ENCODE measurements around the gene C2orf76.

DNA sequence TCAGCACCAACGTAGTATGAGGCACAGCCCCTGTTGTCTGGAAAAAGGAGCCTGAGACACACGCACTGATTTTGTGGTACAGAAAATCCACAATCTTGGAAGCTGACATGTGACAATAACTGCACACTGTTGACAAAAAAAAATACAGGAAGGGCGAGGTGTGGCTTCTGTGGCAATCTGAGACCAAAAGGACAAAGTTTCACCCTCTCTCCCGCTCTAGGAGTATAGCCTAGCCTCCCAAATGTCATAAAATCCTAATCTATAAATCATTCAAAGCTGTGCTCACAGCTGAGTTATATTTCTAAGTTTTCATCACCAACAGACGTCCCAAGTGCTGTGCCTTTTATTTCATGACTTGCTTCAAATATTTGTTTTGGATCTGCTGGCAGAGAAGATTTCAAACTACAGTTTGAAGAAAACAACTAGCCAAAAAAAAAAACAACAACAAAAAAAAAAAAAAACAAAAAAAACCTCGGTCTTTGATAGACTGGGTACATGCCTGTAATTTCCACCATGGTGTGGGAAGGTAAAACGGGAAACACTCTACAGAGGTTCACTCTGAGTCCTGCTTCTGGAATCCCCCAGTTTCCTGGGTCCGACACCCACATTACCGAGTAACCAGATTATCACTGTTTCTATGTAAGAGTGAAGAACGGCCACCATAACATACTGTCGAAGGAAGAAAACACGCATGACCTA, 61.0 kb downstream of the C2orf76 start:
- TF ChIP-seq, protein P1, sequence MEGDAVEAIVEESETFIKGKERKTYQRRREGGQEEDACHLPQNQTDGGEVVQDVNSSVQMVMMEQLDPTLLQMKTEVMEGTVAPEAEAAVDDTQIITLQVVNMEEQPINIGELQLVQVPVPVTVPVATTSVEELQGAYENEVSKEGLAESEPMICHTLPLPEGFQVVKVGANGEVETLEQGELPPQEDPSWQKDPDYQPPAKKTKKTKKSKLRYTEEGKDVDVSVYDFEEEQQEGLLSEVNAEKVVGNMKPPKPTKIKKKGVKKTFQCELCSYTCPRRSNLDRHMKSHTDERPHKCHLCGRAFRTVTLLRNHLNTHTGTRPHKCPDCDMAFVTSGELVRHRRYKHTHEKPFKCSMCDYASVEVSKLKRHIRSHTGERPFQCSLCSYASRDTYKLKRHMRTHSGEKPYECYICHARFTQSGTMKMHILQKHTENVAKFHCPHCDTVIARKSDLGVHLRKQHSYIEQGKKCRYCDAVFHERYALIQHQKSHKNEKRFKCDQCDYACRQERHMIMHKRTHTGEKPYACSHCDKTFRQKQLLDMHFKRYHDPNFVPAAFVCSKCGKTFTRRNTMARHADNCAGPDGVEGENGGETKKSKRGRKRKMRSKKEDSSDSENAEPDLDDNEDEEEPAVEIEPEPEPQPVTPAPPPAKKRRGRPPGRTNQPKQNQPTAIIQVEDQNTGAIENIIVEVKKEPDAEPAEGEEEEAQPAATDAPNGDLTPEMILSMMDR (conservative IDR thresholded peaks at IDR 0.05; ENCODE audit: low read depth, low read length), result no peak
- no peak for TF ChIP-seq BHLHE40 (IDR thresholded peaks at IDR 0.05; ENCODE audit: low read depth, low read length)
- TF ChIP-seq POLR2A (IDR thresholded peaks at IDR 0.05; ENCODE audit: low read depth, low read length), result no peak
- TF ChIP-seq, protein P2, sequence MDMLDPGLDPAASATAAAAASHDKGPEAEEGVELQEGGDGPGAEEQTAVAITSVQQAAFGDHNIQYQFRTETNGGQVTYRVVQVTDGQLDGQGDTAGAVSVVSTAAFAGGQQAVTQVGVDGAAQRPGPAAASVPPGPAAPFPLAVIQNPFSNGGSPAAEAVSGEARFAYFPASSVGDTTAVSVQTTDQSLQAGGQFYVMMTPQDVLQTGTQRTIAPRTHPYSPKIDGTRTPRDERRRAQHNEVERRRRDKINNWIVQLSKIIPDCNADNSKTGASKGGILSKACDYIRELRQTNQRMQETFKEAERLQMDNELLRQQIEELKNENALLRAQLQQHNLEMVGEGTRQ (IDR thresholded peaks at IDR 0.05; ENCODE audit: low read depth, low read length), result no peak
- no peak for TF ChIP-seq RAD21 (IDR thresholded peaks at IDR 0.05; ENCODE audit: low read length)
- no peak for TF ChIP-seq MXI1 (IDR thresholded peaks at IDR 0.05; ENCODE audit: borderline replicate concordance, low read depth, low read length)
- no peak for TF ChIP-seq NFE2L2 (IDR thresholded peaks at IDR 0.05; ENCODE audit: low read depth, low read length)
- TF ChIP-seq RFX5 (IDR thresholded peaks at IDR 0.05; ENCODE audit: low read depth, low read length), result no peak
- TF ChIP-seq MAFK (IDR thresholded peaks at IDR 0.05; ENCODE audit: low read depth, low read length), result no peak
- no peak for TF ChIP-seq SMC3 (IDR thresholded peaks at IDR 0.05; ENCODE audit: low read depth, low read length)
- no peak for TF ChIP-seq CHD1 (IDR thresholded peaks at IDR 0.05; ENCODE audit: low read depth, low read length)
- TF ChIP-seq, protein P3, sequence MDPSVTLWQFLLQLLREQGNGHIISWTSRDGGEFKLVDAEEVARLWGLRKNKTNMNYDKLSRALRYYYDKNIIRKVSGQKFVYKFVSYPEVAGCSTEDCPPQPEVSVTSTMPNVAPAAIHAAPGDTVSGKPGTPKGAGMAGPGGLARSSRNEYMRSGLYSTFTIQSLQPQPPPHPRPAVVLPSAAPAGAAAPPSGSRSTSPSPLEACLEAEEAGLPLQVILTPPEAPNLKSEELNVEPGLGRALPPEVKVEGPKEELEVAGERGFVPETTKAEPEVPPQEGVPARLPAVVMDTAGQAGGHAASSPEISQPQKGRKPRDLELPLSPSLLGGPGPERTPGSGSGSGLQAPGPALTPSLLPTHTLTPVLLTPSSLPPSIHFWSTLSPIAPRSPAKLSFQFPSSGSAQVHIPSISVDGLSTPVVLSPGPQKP (IDR thresholded peaks at IDR 0.05; ENCODE audit: borderline replicate concordance, low read depth, low read length), result no peak
- TF ChIP-seq MAZ (IDR thresholded peaks at IDR 0.05; ENCODE audit: borderline replicate concordance, low read depth, low read length), result no peak
- TF ChIP-seq CEBPB (IDR thresholded peaks at IDR 0.05; ENCODE audit: low read depth, low read length), result no peak
